Endothelial cell of umbilical vein (primary cell): ENCODE data around the gene SF3B5.

ENCODE experiments used
- FOS ChIP-seq: IDR thresholded peaks from 2 replicates; pipeline ENCODE4 v1.6.1; 2011; ENCODE audit warnings: mild to moderate bottlenecking, low read length, moderate library complexity, borderline replicate concordance; ENCODE audit not compliant: insufficient read depth
- TF ChIP-seq, protein P1 (sequence below), 2 donors: IDR thresholded peaks; 1 replicate in 1 of 2; 2 replicates in 1 of 2; pipeline ENCODE4 v1.5.1; 2011; ENCODE audit warnings: low read length in 2 of 2, mild to moderate bottlenecking in 2 of 2, moderate library complexity in 2 of 2, control low read depth in 1 of 2, inconsistent platforms in 1 of 2, low read depth in 1 of 2; ENCODE audit not compliant: insufficient read depth in 1 of 2; ENCODE audit errors: extremely low read depth in 1 of 2

DNA sequence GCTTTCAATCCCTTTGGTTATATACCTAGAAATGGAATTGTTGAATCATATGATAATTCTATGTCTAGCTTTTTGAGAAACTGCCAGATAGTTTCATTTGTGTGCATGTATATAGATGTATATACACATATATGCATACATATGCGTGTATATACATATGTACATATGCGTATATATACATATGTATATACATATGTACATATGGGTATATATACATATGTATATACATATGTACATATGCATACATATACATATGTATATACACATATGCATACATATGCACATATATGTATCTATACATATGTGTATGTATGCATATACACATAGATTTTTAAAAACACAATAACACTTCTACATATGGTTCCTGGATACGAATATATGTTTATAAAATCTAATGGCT is 8.4 kb downstream of the SF3B5 start:
- no peak for TF ChIP-seq FOS
- TF ChIP-seq, protein P1, sequence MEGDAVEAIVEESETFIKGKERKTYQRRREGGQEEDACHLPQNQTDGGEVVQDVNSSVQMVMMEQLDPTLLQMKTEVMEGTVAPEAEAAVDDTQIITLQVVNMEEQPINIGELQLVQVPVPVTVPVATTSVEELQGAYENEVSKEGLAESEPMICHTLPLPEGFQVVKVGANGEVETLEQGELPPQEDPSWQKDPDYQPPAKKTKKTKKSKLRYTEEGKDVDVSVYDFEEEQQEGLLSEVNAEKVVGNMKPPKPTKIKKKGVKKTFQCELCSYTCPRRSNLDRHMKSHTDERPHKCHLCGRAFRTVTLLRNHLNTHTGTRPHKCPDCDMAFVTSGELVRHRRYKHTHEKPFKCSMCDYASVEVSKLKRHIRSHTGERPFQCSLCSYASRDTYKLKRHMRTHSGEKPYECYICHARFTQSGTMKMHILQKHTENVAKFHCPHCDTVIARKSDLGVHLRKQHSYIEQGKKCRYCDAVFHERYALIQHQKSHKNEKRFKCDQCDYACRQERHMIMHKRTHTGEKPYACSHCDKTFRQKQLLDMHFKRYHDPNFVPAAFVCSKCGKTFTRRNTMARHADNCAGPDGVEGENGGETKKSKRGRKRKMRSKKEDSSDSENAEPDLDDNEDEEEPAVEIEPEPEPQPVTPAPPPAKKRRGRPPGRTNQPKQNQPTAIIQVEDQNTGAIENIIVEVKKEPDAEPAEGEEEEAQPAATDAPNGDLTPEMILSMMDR (IDR thresholded peaks at IDR 0.05; ENCODE audit: extremely low read depth in 1 of 2, insufficient read depth in 1 of 2, low read depth in 1 of 2, low read length in 2 of 2), result no peak
